H1 (cell line): ENCODE measurements around the gene FARSB. TPM values are rescaled to one million over a fixed set of nuclear protein-coding genes. Genes with fewer than 3 reads are reported as not detected.

Experiments used
- CTCF ChIA-PET: fragments of 300-600 bp; sonication (Branson Sonifier 250); formaldehyde crosslinking; loops from one replicate; lab custom pipeline; 2021; ENCODE audit not compliant: partially characterized antibody; lab: Charles Lee
- POLR2A ChIA-PET: fragments of 300-600 bp; sonication (Branson Sonifier 250); formaldehyde crosslinking; loops from one replicate; lab custom pipeline; 2021; ENCODE audit warnings: inconsistent platforms; ENCODE audit not compliant: partially characterized antibody; lab: Charles Lee
- DNase-seq, 2 experiments: peaks; one replicate each; pipeline versions ENCODE4 v3.0.0 to v3.0.0-alpha.2; 2010 to 2022; ENCODE audit warnings: low spot score in 2 of 2, low read depth in 1 of 2, mixed read lengths in 1 of 2
- FAIRE-seq: peaks from 2 replicates; lab custom pipeline; 2011; peaks lifted over from hg19 to GRCh38; lab: Jason Lieb, UNC
- H2AFZ ChIP-seq: 2 replicates; pipeline ENCODE4 v1.8.1; 2012; ENCODE audit warnings: low read length, inconsistent platforms
- H2AK5ac ChIP-seq: 2 replicates; pipeline ENCODE4 v1.6.1; 2013; ENCODE audit warnings: low read depth, low read length
- H2BK120ac ChIP-seq: replicated peaks from 2 replicates; pipeline ENCODE3; 2013; ENCODE audit warnings: low read depth, low read length, inconsistent platforms
- H2BK12ac ChIP-seq: 2 replicates; pipeline ENCODE4 v1.6.1; 2013; ENCODE audit warnings: low read depth, low read length
- H2BK15ac ChIP-seq: 2 replicates; pipeline ENCODE4 v1.6.1; 2013; ENCODE audit warnings: low read length
- H2BK20ac ChIP-seq: 2 replicates; pipeline ENCODE4 v1.6.1; 2013; ENCODE audit warnings: low read length
- H2BK5ac ChIP-seq: 2 replicates; pipeline ENCODE4 v1.6.1; 2013; ENCODE audit warnings: low read depth, low read length
- H3K14ac ChIP-seq: 2 replicates; pipeline ENCODE4 v1.6.1; 2013; ENCODE audit warnings: inconsistent platforms; ENCODE audit not compliant: insufficient read length
- H3K18ac ChIP-seq: 2 replicates; pipeline ENCODE4 v1.6.1; 2013; ENCODE audit warnings: low read length; ENCODE audit errors: extremely low read depth
- H3K23ac ChIP-seq: 2 replicates; pipeline ENCODE4 v1.6.1; 2013; ENCODE audit warnings: inconsistent platforms; ENCODE audit not compliant: insufficient read length
- H3K23me2 ChIP-seq: 2 replicates; pipeline ENCODE4 v1.6.1; 2013; ENCODE audit warnings: low read depth, low read length
- H3K27ac ChIP-seq: 2 replicates; pipeline ENCODE4 v1.6.1; 2011; ENCODE audit warnings: low read depth, low read length, inconsistent platforms
- H3K27me3 ChIP-seq, 4 experiments: replicated peaks in 1 of 4; 1 replicate in 1 of 4; 2 replicates in 3 of 4; pipeline versions ENCODE4 v1.6.1 to v1.8.1; 2011 to 2013; ENCODE audit warnings: low read length in 3 of 4, mild to moderate bottlenecking in 3 of 4, inconsistent platforms in 2 of 4, mixed read lengths in 2 of 4, moderate library complexity in 1 of 4; ENCODE audit not compliant: control insufficient read depth in 3 of 4, insufficient read depth in 3 of 4; ENCODE audit errors: extremely low read depth in 1 of 4
- H3K36me3 ChIP-seq, 4 experiments: 2 replicates each; pipeline versions ENCODE4 v1.6.1 to v1.8.1; 2011 to 2013; ENCODE audit warnings: mild to moderate bottlenecking in 4 of 4, low read length in 3 of 4, moderate library complexity in 2 of 4, control low read depth in 1 of 4, inconsistent platforms in 1 of 4; ENCODE audit not compliant: insufficient read depth in 4 of 4, control insufficient read depth in 2 of 4
- H3K4ac ChIP-seq: replicated peaks from 2 replicates; pipeline ENCODE3; 2013; ENCODE audit warnings: low read length, low read depth, mixed read lengths, inconsistent platforms; ENCODE audit not compliant: insufficient read length
- H3K4me1 ChIP-seq, 4 experiments: replicated peaks in 1 of 4; 1 replicate in 1 of 4; 2 replicates in 3 of 4; pipeline versions ENCODE4 v1.6.1 to v1.8.1; 2011 to 2013; ENCODE audit warnings: low read length in 3 of 4, inconsistent platforms in 2 of 4, mixed read lengths in 1 of 4; ENCODE audit not compliant: insufficient read depth in 4 of 4, control insufficient read depth in 3 of 4
- H3K4me2 ChIP-seq, 2 experiments: 2 replicates each; pipeline versions ENCODE4 v1.6.1 to v1.8.1; 2011 to 2013; ENCODE audit warnings: low read depth in 2 of 2, low read length in 2 of 2, control low read depth in 1 of 2, inconsistent platforms in 1 of 2, mild to moderate bottlenecking in 1 of 2; ENCODE audit not compliant: insufficient read depth in 1 of 2
- H3K4me3 ChIP-seq, 4 experiments: fragments of 200-600, 300-600 bp in 1 of 4; sonication (generic), shearing (Covaris generic), sonication (Bioruptor Twin) in 1 of 4; 2 replicates each; pipeline versions ENCODE4 v1.5.1 to v1.8.1; 2011 to 2016; ENCODE audit warnings: low read length in 4 of 4, low read depth in 3 of 4, control low read depth in 2 of 4, inconsistent platforms in 2 of 4, mild to moderate bottlenecking in 2 of 4, mixed read lengths in 1 of 4, moderate library complexity in 1 of 4; ENCODE audit not compliant: insufficient read depth in 2 of 4; ENCODE audit errors: extremely low read depth in 1 of 4
- H3K56ac ChIP-seq: replicated peaks from 2 replicates; pipeline ENCODE3; 2013; ENCODE audit warnings: low read depth, mild to moderate bottlenecking, mixed read lengths, low read length, inconsistent platforms; ENCODE audit not compliant: insufficient read length
- H3K79me1 ChIP-seq: 2 replicates; pipeline ENCODE4 v1.6.1; 2013; ENCODE audit warnings: low read depth, low read length, control low read depth
- H3K79me2 ChIP-seq, 2 experiments: 2 replicates each; pipeline versions ENCODE4 v1.6.1 to v1.8.1; 2012 to 2013; ENCODE audit warnings: low read length in 2 of 2, mild to moderate bottlenecking in 2 of 2, inconsistent platforms in 1 of 2; ENCODE audit not compliant: insufficient read depth in 2 of 2, control insufficient read depth in 1 of 2
- H3K9ac ChIP-seq, 4 experiments: replicated peaks in 1 of 4; 1 replicate in 1 of 4; 2 replicates in 3 of 4; pipeline versions ENCODE4 v1.6.1 to v1.8.1; 2011 to 2013; ENCODE audit warnings: low read depth in 3 of 4, low read length in 3 of 4, control low read depth in 2 of 4, mild to moderate bottlenecking in 2 of 4, moderate library complexity in 2 of 4, inconsistent platforms in 1 of 4; ENCODE audit errors: extremely low read depth in 1 of 4
- H3K9me3 ChIP-seq, 2 experiments: 2 replicates each; pipeline versions ENCODE4 v1.6.1 to v1.8.1; 2012 to 2013; ENCODE audit warnings: mild to moderate bottlenecking in 2 of 2, moderate library complexity in 2 of 2, control low read depth in 1 of 2, inconsistent platforms in 1 of 2, low read depth in 1 of 2, low read length in 1 of 2, mixed read lengths in 1 of 2; ENCODE audit not compliant: insufficient read depth in 2 of 2
- H4K20me1 ChIP-seq, 2 experiments: replicated peaks in 1 of 2; 2 replicates each; pipeline versions ENCODE3 to v1.8.1; 2011 to 2013; ENCODE audit warnings: inconsistent platforms in 2 of 2, low read length in 2 of 2, mild to moderate bottlenecking in 1 of 2; ENCODE audit not compliant: insufficient read depth in 2 of 2, control insufficient read depth in 1 of 2
- H4K5ac ChIP-seq: 2 replicates; pipeline ENCODE4 v1.6.1; 2013; ENCODE audit warnings: low read length, low read depth, mixed read lengths, inconsistent platforms; ENCODE audit not compliant: insufficient read length
- H4K8ac ChIP-seq: 2 replicates; pipeline ENCODE4 v1.8.0; 2013; ENCODE audit warnings: mild to moderate bottlenecking, moderate library complexity, low read length, inconsistent platforms; ENCODE audit not compliant: insufficient read depth; ENCODE audit errors: extremely low read depth
- H4K91ac ChIP-seq: replicated peaks from 2 replicates; pipeline ENCODE3; 2013; ENCODE audit warnings: low read length, mixed read lengths, inconsistent platforms; ENCODE audit not compliant: insufficient read length
- BCL11A ChIP-seq, 2 experiments: IDR thresholded peaks; one replicate each; pipeline ENCODE4 v1.6.1; 2011; ENCODE audit warnings: low read depth in 2 of 2, low read length in 2 of 2, mild to moderate bottlenecking in 2 of 2
- CHD2 ChIP-seq: IDR thresholded peaks from 2 replicates; pipeline ENCODE4 v1.6.1; 2012; ENCODE audit warnings: low read length, improper control_type of control experiment
- EZH2 ChIP-seq: fragments of 200-600 bp; sonication (generic); IDR thresholded peaks from 2 replicates; pipeline ENCODE4 v1.7.1; 2012; ENCODE audit warnings: low read depth, mild to moderate bottlenecking, moderate library complexity, low read length, inconsistent platforms; ENCODE audit not compliant: severe bottlenecking
- GABPA ChIP-seq: IDR thresholded peaks from 2 replicates; pipeline ENCODE4 v1.6.1; 2011; ENCODE audit warnings: mild to moderate bottlenecking, low read length, moderate library complexity, borderline replicate concordance; ENCODE audit not compliant: insufficient read depth
- JUND ChIP-seq: IDR thresholded peaks from 2 replicates; pipeline ENCODE4 v1.6.1; 2011; ENCODE audit warnings: mild to moderate bottlenecking, improper control_type of control experiment, low read length
- KDM1A ChIP-seq: fragments of 200-600, 300-600 bp; sonication (generic); IDR thresholded peaks from 2 replicates; pipeline ENCODE4 v1.7.1; 2016; ENCODE audit warnings: mild to moderate bottlenecking, low read length, borderline replicate concordance
- KDM4A ChIP-seq: IDR thresholded peaks from one replicate; pipeline ENCODE4 v1.7.1; 2012; ENCODE audit warnings: low read depth, mild to moderate bottlenecking, moderate library complexity, low read length, inconsistent platforms; ENCODE audit not compliant: severe bottlenecking
- RNF2 ChIP-seq: fragments of 200-900, 300-1000 bp; sonication (generic); IDR thresholded peaks from 2 replicates; pipeline ENCODE4 v1.7.1; 2016; ENCODE audit warnings: borderline replicate concordance, low read depth, mild to moderate bottlenecking, antibody characterized with exemption, low read length; ENCODE audit not compliant: poor library complexity, severe bottlenecking; ENCODE audit errors: missing control alignments
- RXRA ChIP-seq: IDR thresholded peaks from 2 replicates; pipeline ENCODE4 v1.6.1; 2011; ENCODE audit warnings: low read depth, mild to moderate bottlenecking, low read length, moderate library complexity; ENCODE audit not compliant: insufficient read depth
- SIN3A ChIP-seq, 2 experiments: IDR thresholded peaks in 1 of 2; conservative IDR thresholded peaks in 1 of 2; 2 replicates each; pipeline ENCODE4 v1.6.1; 2011 to 2012; ENCODE audit warnings: low read length in 2 of 2, improper control_type of control experiment in 1 of 2, low read depth in 1 of 2, mild to moderate bottlenecking in 1 of 2
- SP2 ChIP-seq: IDR thresholded peaks from 2 replicates; pipeline ENCODE4 v1.6.1; 2012; ENCODE audit warnings: mild to moderate bottlenecking, low read length, inconsistent platforms
- SRF ChIP-seq: IDR thresholded peaks from 2 replicates; pipeline ENCODE4 v1.6.1; 2011; ENCODE audit warnings: mild to moderate bottlenecking, low read depth, low read length, moderate library complexity
- SUZ12 ChIP-seq: fragments of 200-600 bp; sonication (generic); IDR thresholded peaks from 2 replicates; pipeline ENCODE4 v1.6.1; 2012; ENCODE audit warnings: mild to moderate bottlenecking, inconsistent platforms, low read length, moderate library complexity, mixed read lengths
- WGBS, 2 experiments: shearing (Covaris generic) in 1 of 2; methylation state at CpG; one replicate each; pipeline versions ENCODE4 v1.1.6 to v1.1.7; 2013 to 2015; ENCODE audit warnings: low lambda C conversion rate in 2 of 2, mixed read lengths in 2 of 2, inconsistent platforms in 1 of 2, low coverage in 1 of 2, missing lambda C conversion rate in 1 of 2; ENCODE audit not compliant: insufficient replicate concordance in 2 of 2, insufficient coverage in 1 of 2, insufficient read length in 1 of 2; ENCODE audit errors: extremely low coverage in 1 of 2, missing lambda C conversion rate in 1 of 2; 5-methylcytosine and 5-hydroxymethylcytosine counted together
- polyA plus RNA-seq, 7 experiments: library from polyadenylated mRNA; depleted of rRNA in 3 of 7; stranded (reverse) in 5 of 7; unstranded in 2 of 7; fragments of >200 nt in 5 of 7; fragments of 200-250 nt in 2 of 7; gene quantifications; 1 replicate in 5 of 7; 2 replicates in 1 of 7; 4 replicates in 1 of 7; pipeline versions ENCODE4 v1.2.1 to v1.2.3, GENCODE V29; 2011 to 2013; ENCODE audit warnings: missing spikeins in 2 of 7, mixed read lengths in 2 of 7
- total RNA-seq: library from RNA; stranded (reverse); fragmentation: NEBNext Ultra II Directional; extraction: Animal tissue kit (Norgen Biotek cat#: 25700); gene quantifications from 2 replicates; pipeline ENCODE4 v1.2.1, GENCODE V29; 2021

Gene FARSB
- total and polyA plus RNA-seq, 2 of the 8 experiments (the other 6 are each of a cell fraction or from before 2014, with no cell fraction given): 21.0 to 37.9 TPM

DNA sequence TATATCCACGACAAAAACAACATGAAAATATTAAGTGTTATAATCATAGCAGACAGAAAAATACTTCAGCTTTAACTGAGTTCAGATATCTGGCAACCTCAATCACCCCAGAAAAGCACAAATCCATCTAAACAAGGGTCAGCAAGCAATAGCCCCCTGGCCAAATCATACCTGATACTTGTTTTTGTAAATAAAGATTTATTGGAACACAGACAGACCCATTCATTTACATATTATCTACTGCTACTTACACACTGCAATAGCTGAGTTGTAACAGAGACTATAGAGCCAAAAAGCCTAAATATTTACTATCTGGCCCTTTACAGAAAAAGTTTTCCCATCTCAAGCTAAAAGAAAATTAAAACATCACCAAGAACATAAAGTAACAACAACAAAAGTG is 12.8 kb downstream of the FARSB start:
- Histone ChIP-seq H2BK12ac (no peak overlapping the region), H3K23me2 (no peaks in the 10 kb centered on the region; the same call in 1 of the 2 replicates), H2BK15ac (no peak overlapping the region), H4K5ac (no peak overlapping the region), H3K56ac (no peak overlapping the region), H3K27ac (no peak overlapping the region), H3K14ac (no peak overlapping the region), H4K20me1 (no peaks in the 10 kb centered on the region), H3K18ac (no peak overlapping the region), H2BK5ac (no peak overlapping the region), H3K4me2 (no peak overlapping the region), H3K4ac (no peak overlapping the region), H3K9ac (no peak overlapping the region), H3K79me1 (no peaks in the 10 kb centered on the region), H2AFZ (no peak overlapping the region), H3K4me1 (no peaks in the 10 kb centered on the region), H4K91ac (no peak overlapping the region), H3K27me3 (no peaks in the 10 kb centered on the region), H3K9me3 (no peaks in the 10 kb centered on the region), H3K4me3 (no peak overlapping the region), H2BK120ac (no peak overlapping the region), H4K8ac (no peak overlapping the region), H3K79me2 (no peaks in the 10 kb centered on the region), H2BK20ac (no peak overlapping the region), H3K36me3 (peaks cover 0 to 42% (median 10%) of the 10 kb centered on the region in 4 experiments; a peak in 4 of 8 replicates), H3K23ac (no peak overlapping the region), H2AK5ac (no peak overlapping the region)
- FAIRE-seq (no peak), DNase-seq (no peak)
- ChIA-PET CTCF (interaction anchor here (1.2 kb wide), 1 partner anchor 316 kb away, joined by 3 read pairs; no protein-coding TSS in a partner anchor), POLR2A (no interaction called here)
- WGBS, 2 experiments: 83% methylated on average over 1 of the region's 1 CpG; no CpG with 5 or more reads in 1 of the 2 experiments
- TF ChIP-seq CHD2 (no peak), JUND (no peak), SUZ12 (no peak), KDM1A (no peak), BCL11A (IDR thresholded peaks at IDR 0.05; ENCODE audit: low read depth in 2 of 2, low read length in 2 of 2) (no peak), RNF2 (no peak), GABPA (no peak), RXRA (no peak), SP2 (no peak), EZH2 (no peak), SRF (no peak), KDM4A (no peak), SIN3A (conservative IDR thresholded peaks at IDR 0.05 in 1 of 2, IDR thresholded peaks at IDR 0.05 in 1 of 2; ENCODE audit: low read depth in 1 of 2, low read length in 2 of 2) (no peak)
